ENCODE data around the gene CYP4F2.

DNA sequence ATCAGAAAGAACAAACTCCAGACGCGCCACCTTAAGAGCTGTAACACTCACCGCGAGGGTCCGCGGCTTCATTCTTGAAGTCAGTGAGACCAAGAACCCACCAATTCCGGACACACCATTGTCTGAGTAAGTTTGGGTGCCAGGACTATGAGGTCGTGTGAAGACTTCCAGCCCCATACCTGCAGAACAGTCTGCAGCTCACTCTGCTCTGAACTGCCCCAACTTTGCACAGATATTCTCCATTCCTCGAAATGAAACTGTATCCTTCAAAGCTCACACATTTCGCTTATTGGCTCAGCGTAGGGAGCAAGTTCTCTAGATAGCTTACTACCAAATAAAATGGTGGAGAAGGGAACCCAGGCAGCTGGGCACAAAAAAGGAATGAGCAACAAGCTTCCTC is 2.6 kb upstream of the CYP4F2 start:
- TF ChIP-seq ZFX (IDR thresholded peaks at IDR 0.05) = no peak
- TF ChIP-seq, protein P1, sequence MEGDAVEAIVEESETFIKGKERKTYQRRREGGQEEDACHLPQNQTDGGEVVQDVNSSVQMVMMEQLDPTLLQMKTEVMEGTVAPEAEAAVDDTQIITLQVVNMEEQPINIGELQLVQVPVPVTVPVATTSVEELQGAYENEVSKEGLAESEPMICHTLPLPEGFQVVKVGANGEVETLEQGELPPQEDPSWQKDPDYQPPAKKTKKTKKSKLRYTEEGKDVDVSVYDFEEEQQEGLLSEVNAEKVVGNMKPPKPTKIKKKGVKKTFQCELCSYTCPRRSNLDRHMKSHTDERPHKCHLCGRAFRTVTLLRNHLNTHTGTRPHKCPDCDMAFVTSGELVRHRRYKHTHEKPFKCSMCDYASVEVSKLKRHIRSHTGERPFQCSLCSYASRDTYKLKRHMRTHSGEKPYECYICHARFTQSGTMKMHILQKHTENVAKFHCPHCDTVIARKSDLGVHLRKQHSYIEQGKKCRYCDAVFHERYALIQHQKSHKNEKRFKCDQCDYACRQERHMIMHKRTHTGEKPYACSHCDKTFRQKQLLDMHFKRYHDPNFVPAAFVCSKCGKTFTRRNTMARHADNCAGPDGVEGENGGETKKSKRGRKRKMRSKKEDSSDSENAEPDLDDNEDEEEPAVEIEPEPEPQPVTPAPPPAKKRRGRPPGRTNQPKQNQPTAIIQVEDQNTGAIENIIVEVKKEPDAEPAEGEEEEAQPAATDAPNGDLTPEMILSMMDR (conservative IDR thresholded peaks at IDR 0.05) = no peak

Measured in C4-2B (cell line).